Body of pancreas (tissue), 4 donors: ENCODE results near the gene PTGES. TPM values are rescaled to one million over a fixed set of nuclear protein-coding genes. Genes with fewer than 3 reads are reported as not detected.

Source experiments
- ATAC-seq: fragments of 150-250 bp; one replicate; pipeline ENCODE4 v1.9.1; 2016
- DNase-seq, 4 donors: peaks; one replicate each; pipeline ENCODE4 v3.0.0-alpha.2; 2019
- H3K27ac ChIP-seq, 4 donors: fragments of 200-600 bp; sonication (generic); 1 replicate in 3 of 4; 2 replicates in 1 of 4; pipeline versions ENCODE4 v1.5.1 to v1.6.1; 2016 to 2019; ENCODE audit warnings: mild to moderate bottlenecking in 1 of 4, mixed read lengths in 1 of 4, moderate library complexity in 1 of 4
- H3K27me3 ChIP-seq, 2 donors: fragments of 200-600 bp; sonication (generic); one replicate each; pipeline ENCODE4 v1.6.0; 2016; ENCODE audit warnings: mild to moderate bottlenecking in 1 of 2
- H3K36me3 ChIP-seq, 2 donors: fragments of 200-600 bp; sonication (generic); replicated peaks in 1 of 2; 2 replicates each; pipeline ENCODE4 v1.5.1; 2016; ENCODE audit warnings: low read depth in 2 of 2; ENCODE audit not compliant: insufficient read depth in 1 of 2
- H3K4me1 ChIP-seq: fragments of 200-600 bp; sonication (generic); one replicate; pipeline ENCODE4 v1.6.0; 2016
- H3K4me3 ChIP-seq, 2 donors: fragments of 200-600 bp; sonication (generic); 1 replicate in 1 of 2; 2 replicates in 1 of 2; pipeline ENCODE4 v1.5.1; 2016 to 2019
- H3K9me3 ChIP-seq, 3 donors: fragments of 200-600 bp; sonication (generic); 1 replicate in 2 of 3; 2 replicates in 1 of 3; pipeline ENCODE4 v1.5.1; 2016
- POLR2A ChIP-seq, 3 donors: fragments of 450-650 bp; IDR thresholded peaks; one replicate each; pipeline ENCODE4 v1.6.1; 2016; ENCODE audit warnings: antibody characterized with exemption in 3 of 3, mild to moderate bottlenecking in 2 of 3
- WGBS, 2 donors: methylation state at CpG; one replicate each; pipeline ENCODE4 v1.1.5; 2017; 5-methylcytosine and 5-hydroxymethylcytosine counted together
- intact Hi-C: fragments of 100-400 bp; cut with DNase I; formaldehyde crosslinking; loops from one replicate; pipeline ENCODE4 v1.15.1; 2023
- total RNA-seq, 2 donors: library from RNA; depleted of rRNA; stranded (reverse); fragments of >200 nt; gene quantifications; one replicate each; pipeline ENCODE4 v1.1.0, GENCODE V29; 2016
- TF ChIP-seq, protein P1 (sequence below), 7 experiments: fragments of 450-650 bp in 4 of 7; fragments of 200-600 bp in 3 of 7; sonication (generic) in 3 of 7; IDR thresholded peaks; one replicate each; pipeline ENCODE4 v1.5.1; 2016 to 2019; ENCODE audit warnings: antibody characterized with exemption in 7 of 7

Gene PTGES
- total RNA-seq, 2 donors from 2014 or later: 0.52 to 0.66 TPM

DNA sequence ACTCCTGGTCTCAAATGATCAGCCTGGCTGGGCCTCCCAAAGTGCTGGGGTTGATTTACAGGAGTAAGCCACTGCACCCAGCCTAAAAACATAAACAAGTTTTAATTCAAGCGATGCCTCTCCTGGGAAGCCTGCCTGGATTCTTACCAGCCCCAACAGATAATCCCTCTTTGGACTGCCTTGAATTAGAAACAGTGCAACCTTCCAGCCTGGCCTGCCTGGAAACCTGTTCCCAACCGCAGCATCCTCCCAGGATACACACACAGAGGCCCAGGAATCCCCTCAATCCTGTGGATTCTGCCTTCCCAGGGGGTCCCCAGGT, 19.2 kb downstream of the PTGES start:
- 66 to 75% methylated on average over 2 of the region's 2 CpGs for WGBS, 2 donors
- DNase-seq (no peak), ATAC-seq (no peak)
- H3K4me1 ChIP-seq: peaks cover 14% of the 10 kb centered on the region
- H3K9me3 ChIP-seq: no peaks in the 10 kb centered on the region
- intact Hi-C loops: no loop called here
- TF ChIP-seq POLR2A (IDR thresholded peaks at IDR 0.05): no peak
- TF ChIP-seq, protein P1, sequence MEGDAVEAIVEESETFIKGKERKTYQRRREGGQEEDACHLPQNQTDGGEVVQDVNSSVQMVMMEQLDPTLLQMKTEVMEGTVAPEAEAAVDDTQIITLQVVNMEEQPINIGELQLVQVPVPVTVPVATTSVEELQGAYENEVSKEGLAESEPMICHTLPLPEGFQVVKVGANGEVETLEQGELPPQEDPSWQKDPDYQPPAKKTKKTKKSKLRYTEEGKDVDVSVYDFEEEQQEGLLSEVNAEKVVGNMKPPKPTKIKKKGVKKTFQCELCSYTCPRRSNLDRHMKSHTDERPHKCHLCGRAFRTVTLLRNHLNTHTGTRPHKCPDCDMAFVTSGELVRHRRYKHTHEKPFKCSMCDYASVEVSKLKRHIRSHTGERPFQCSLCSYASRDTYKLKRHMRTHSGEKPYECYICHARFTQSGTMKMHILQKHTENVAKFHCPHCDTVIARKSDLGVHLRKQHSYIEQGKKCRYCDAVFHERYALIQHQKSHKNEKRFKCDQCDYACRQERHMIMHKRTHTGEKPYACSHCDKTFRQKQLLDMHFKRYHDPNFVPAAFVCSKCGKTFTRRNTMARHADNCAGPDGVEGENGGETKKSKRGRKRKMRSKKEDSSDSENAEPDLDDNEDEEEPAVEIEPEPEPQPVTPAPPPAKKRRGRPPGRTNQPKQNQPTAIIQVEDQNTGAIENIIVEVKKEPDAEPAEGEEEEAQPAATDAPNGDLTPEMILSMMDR (IDR thresholded peaks at IDR 0.05): no peak
- H3K27me3 ChIP-seq: no peaks in the 10 kb centered on the region
- H3K27ac ChIP-seq: no peak overlapping the region
- no peak overlapping the region for H3K4me3 ChIP-seq
- no peaks in the 10 kb centered on the region for H3K36me3 ChIP-seq

DNA sequence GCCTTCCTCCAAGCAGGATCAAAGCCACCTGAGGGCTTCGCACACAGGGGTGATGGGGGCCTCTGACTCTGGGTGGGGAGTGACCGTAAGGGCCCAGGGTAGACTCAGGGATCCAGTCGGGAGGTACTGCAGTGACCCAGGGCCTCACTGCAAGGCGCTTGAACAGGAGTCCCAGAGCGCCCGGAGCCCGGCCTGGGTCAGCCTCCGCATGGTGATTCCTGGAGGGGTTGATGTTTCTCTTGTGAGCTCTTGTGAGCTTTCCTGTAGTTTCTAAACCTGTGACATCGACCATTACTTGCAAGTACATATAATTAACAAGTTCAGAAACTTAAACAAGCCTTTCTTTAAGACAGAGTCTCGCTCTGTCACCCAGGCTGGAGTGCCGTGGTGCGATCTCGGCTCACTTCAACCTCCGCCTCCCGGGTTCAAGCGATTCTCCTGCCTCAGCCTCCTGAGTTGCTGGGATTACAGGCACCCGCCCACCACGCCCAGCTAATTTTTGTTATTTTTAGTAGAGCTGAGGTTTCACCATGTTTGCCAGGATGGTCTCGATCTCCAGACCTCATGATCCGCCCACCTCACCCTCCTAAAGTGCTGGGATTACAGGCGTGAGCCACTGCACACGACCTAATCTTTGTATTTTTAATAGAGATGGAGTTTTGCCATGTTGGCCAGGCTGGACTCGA, 19.8 kb downstream of the PTGES start:
- ATAC-seq (no peak), DNase-seq (no peak)
- TF ChIP-seq, protein P1 (IDR thresholded peaks at IDR 0.05): no peak
- no peak for TF ChIP-seq POLR2A (IDR thresholded peaks at IDR 0.05)
- no peak overlapping the region for H3K27ac ChIP-seq
- WGBS, 2 donors: 77 to 80% methylated on average over 20 to 23 of the region's 23 CpGs
- no peak overlapping the region for H3K4me3 ChIP-seq
- H3K9me3 ChIP-seq: no peaks in the 10 kb centered on the region
- no peaks in the 10 kb centered on the region for H3K36me3 ChIP-seq
- H3K27me3 ChIP-seq: no peaks in the 10 kb centered on the region
- intact Hi-C loops: no loop called here
- peaks cover 10% of the 10 kb centered on the region for H3K4me1 ChIP-seq

DNA sequence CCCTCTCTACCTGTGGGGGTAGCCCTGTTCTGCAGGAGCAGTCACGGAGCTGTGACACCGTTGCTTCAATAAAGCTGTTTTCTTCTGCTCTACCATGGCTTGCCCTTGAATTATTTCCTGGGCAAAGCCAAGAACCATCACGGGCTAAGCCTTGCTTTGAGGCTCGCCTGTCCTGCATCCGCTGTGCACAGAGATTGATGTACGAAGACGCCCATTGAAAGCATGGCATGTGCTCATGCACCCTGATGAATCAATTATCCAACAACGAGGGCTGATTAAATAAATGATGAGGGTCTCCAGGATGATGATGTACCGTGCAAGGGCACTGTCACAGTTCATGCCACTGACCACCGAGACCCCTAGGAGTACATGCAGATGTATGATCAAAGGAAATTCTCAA, 20.7 kb downstream of the PTGES start:
- Histone ChIP-seq H3K4me3 (no peak overlapping the region), H3K27ac (no peak overlapping the region), H3K36me3 (no peaks in the 10 kb centered on the region), H3K27me3 (no peaks in the 10 kb centered on the region), H3K4me1 (peaks cover under 1% of the 10 kb centered on the region), H3K9me3 (no peaks in the 10 kb centered on the region)
- 44 to 60% methylated on average over 5 to 10 of the region's 10 CpGs for WGBS, 2 donors
- ATAC-seq: no peak
- no peak for DNase-seq
- intact Hi-C loops: no loop called here
- TF ChIP-seq, protein P1 (IDR thresholded peaks at IDR 0.05): no peak
- no peak for TF ChIP-seq POLR2A (IDR thresholded peaks at IDR 0.05)

DNA sequence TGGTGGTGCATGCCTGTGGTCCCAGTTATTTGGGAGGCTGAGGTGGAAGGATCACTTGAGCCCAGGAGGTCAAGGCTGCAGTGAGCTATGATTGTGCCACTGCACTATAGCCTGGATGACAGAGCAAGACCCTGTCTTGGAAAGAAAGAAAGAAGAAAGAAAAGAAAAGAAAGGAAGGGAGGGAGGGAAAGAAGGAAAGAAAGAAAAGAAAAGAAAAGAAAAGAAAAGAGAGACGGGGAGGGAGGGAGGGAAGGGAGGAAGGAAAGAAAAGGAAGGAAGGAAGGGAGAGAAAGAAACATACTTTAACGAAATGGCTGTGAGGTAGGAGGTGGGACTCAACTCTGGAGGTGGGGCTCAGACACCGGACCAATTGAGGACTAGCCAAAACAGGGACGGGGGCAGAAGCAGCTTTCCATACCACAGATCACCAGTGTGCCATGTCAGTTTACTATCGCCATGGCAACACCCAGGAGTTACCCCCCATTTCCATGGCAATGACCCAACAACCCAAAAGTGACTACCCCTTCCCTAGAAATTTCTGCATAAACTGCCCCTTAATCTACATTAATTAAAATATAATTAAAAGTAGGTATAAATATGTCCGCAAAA, 21.3 kb downstream of the PTGES start:
- Histone ChIP-seq H3K36me3 (no peaks in the 10 kb centered on the region), H3K9me3 (no peaks in the 10 kb centered on the region), H3K4me3 (no peak overlapping the region), H3K4me1 (peaks cover 3% of the 10 kb centered on the region), H3K27me3 (no peaks in the 10 kb centered on the region), H3K27ac (no peak overlapping the region)
- WGBS, 2 donors: 37 to 38% methylated on average over 6 of the region's 6 CpGs
- TF ChIP-seq, protein P1 (IDR thresholded peaks at IDR 0.05): no peak
- no peak for TF ChIP-seq POLR2A (IDR thresholded peaks at IDR 0.05)
- DNase-seq (no peak), ATAC-seq (no peak)
- intact Hi-C loops: no loop called here

DNA sequence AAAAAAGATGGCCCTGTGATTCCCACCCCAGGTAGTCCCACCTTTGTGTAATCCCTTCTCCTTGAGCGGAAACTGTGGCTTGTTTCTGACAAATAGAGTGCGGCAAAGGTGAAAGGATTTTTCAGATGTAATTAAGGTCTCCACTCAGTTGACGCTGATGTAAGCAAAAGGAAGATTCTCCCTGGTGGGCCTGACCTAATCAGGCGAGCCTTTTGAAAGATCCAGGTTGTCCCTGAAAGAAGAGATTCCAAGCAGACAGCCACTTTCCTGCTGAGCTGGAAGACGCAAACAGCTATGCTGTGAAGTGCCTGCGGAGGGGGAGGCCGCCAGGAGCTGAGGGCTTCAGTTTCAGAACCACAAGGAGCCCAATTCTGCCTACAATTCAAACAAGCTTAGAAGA, 24.1 kb downstream of the PTGES start:
- Histone ChIP-seq H3K27me3 (no peaks in the 10 kb centered on the region), H3K4me3 (no peak overlapping the region), H3K4me1 (peaks cover 4% of the 10 kb centered on the region), H3K9me3 (no peaks in the 10 kb centered on the region), H3K36me3 (no peaks in the 10 kb centered on the region), H3K27ac (no peak overlapping the region)
- WGBS, 2 donors: 87 to 89% methylated on average over 7 of the region's 7 CpGs
- no peak for DNase-seq
- no peak for ATAC-seq
- TF ChIP-seq, protein P1 (IDR thresholded peaks at IDR 0.05): no peak
- no peak for TF ChIP-seq POLR2A (IDR thresholded peaks at IDR 0.05)
- intact Hi-C loops: no loop called here
